GM18861 (cell line): ENCODE measurements around the gene TBC1D2B.
"Not testable (repeated sequence)": the region's sequence is repeated elsewhere in the genome, so short reads cannot be mapped to it uniquely, and the experiment has no call there.

Experiments
- ATAC-seq: cut with Tn5 transposase; IDR thresholded peaks from one replicate; pipeline ENCODE4 v1.9.1; 2021; ENCODE audit not compliant: unreplicated experiment

TBC1D2B gene

DNA sequence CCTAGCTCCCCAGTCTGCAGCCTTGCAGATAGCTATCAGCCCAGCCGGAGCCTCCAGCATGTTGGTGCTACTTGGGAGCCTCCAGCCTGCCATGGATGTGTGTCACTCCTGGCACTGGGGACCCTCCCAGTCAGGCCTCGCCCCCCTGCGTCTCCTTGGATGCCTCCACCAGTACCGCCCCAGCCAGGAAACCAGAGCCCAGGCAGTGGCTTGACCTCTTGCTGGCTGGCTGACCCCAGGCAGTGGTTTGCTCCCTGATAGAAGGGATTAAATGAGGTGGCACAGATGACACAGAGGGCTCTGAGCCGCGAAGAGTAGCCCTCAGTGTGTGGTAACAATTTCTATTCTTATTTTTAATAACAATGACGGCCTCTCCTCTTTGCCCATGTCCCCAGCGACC is 98.4 kb downstream of the TBC1D2B start:
- ATAC-seq, result not testable (repeated sequence)

GRCh38 chr15:77978759-77979145 is 98.8 kb downstream of the TBC1D2B start:
- ATAC-seq, result not testable (repeated sequence)

DNA sequence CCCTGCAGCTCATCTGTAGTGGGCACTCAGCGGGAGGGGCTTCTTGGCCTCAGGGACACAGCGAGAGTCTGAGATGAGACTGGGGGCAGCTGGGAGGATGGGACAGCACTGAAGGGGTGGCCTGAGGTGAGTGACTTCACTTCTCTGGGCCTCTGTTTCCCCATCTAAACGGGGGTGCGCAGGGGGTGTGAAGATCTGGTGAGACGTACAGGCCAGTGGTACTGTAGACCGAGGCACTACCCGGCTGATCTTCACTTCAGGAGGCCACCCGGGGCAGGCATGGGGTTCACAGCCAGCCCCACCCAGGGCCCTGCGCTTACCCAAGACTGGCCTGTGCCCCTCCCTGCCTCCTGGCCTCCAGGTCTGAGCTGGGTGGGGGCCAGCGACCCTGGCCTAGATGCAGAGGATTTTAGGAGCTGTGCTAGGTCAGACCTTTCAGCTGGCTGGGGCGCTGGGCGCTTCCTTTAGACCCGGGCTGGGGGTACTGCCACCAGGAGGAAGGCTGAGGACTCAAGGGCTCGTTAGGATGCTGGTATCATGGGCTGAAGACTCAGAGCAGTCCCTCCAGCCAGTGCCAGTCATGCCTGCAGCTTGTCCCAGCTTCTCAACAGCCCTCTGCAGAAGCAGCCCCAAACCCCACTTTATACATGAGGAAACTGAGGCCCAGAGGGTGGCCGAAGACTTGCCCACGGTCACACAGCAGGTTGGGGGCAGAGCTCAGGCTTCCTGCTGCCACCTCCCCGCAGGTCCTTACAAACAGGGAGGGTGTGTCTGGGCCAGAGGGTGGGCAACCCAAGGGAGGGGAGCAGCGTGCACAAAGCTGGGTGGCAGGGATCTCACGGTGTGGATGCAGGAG is 99.4 kb downstream of the TBC1D2B start:
- ATAC-seq, result not testable (repeated sequence)

DNA sequence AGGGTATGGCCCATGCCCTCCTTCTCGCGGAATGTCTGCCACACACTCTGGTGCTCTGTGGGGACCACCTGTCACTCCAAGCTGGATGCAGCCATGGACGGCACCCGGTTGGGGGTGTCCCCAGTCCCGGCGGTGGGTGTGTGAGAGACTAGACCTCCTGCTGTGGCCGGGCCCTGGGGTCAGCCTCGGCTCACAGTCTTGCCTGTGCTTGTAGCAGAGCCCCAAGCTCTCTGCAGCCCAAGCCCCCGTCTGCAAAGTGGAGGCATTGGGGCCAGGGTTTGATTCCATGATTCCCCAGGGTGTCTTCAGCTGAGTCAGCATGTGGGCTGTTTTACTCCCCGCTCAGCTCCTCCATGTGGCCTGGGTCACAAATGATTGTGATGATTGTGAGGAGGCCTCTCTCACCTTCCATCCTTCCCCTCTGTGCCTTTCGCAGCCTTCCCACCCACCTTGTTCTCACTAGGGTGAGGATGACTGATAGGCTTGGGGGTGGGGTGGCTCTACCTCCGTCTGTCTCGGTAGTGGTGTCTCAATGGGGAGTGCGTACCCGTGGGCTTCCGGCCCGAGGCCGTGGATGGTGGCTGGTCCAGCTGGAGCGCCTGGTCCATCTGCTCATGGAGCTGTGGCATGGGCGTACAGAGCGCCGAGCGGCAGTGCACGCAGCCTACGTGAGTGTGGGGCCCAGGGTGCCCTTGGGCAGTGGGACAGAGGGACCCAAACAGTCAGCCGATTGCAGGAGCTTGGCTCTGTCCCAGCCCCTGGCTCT is 100.6 kb downstream of the TBC1D2B start:
- not testable (repeated sequence) for ATAC-seq

- ATAC-seq, result not testable (repeated sequence)
Observed at GRCh38 chr15:77976095-77976450, 101.4 kb downstream of the TBC1D2B start.

DNA sequence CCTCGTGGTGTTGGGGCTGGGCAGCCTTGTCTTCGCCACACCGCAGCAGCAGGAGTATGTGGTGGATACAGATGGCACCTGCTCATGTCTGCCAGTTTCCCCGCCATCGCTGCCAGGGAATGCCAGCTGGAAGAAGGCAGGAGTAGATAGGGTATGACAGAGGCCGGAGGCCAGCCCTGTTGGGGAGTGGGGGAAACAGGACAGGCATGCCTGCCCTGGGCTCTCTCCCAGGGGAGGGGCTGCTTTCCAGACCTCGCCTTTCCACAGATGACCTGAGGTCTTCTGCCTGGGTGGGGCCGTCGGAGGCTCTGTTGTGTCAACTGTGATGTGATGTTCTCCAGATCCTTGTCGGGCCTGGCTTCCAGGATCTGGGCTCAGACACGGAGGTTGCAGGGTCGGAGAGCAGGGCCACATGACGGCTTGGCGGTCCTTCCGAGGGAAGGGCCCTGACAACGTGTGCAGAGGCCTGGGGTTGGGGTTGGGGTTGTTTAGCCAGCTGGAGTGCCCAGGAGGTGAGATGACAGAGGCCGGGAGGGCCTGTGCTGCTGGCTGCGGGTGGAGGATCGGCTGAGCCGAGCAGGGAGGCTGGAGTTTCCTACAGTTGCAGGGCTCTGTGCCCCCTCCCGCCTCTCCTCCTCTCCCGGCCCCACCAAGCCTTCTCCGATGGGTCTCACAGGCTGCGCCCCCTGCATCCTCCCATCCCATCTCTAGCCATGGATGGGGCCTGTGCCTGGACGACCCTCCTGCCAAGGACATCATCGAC is 102.0 kb downstream of the TBC1D2B start:
- ATAC-seq, result no peak

DNA sequence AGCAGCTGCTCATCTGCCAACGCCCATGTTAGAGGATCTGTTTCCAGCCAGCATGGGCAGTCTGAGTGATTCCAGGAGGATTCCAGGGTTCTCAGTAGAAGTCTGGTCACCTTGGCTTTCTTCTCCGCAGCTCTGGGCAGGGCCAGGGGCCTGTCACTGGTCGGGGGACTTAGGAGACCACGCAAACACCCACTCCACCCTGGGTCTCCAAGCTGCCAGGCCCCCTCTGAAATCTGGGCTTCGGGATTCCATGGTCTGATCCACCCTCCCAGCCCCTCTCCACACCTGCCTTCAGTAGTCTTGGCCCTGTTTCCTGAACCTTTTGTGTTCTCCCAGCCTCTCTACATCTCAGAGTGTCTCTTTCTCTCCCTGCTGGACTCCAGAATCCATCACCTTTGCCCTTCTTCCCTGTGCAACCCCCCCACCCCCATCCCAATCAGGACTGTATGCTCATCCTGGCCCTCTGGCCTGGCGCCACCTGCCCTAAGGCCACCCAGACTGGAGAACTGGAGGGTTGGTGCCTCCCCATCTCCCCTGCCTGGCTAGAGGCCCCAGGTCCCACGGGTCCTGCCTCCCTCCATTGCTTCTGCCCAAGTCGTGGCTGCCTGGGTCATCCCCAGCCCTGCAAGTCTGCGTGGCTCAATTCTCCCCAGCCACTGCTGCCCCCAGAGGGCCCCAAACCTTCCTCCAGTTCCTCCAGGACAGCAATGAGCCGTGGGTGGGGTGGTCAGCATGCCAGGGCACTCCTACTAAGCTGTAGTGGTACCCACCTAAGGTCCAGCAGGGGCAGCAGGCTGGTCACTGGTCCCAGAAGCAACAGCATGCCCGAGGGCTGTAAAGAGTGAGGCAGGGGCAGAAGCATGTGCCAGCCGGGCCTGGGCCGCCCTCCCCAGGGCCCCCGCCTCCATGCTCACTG is 102.8 kb downstream of the TBC1D2B start:
- no peak for ATAC-seq

DNA sequence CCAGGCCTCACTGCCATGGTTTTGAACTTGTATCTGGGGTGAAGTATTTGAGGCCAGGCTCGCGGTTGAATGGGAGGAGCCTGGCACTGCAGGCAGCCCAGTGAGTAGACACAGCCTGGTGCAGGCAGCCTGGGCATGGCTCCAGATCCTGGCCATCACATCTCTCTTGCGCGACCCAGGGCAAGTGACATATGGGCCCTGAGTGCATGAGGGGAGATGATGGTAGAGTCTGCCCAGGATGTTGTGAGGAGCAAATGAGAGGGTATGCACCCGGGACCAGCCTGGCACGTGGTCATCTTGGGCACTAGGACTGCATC is 103.5 kb downstream of the TBC1D2B start:
- ATAC-seq, result no peak

- not testable (repeated sequence) for ATAC-seq
Observed at GRCh38 chr15:77973273-77974097, 104.0 kb downstream of the TBC1D2B start.

GRCh38 chr15:77972706-77973105 is 104.8 kb downstream of the TBC1D2B start:
- not testable (repeated sequence) for ATAC-seq

- ATAC-seq, result not testable (repeated sequence)
Observed at GRCh38 chr15:77971875-77972274, 105.6 kb downstream of the TBC1D2B start.

- ATAC-seq, result not testable (repeated sequence)
Observed at GRCh38 chr15:77970813-77971360, 106.6 kb downstream of the TBC1D2B start.

DNA sequence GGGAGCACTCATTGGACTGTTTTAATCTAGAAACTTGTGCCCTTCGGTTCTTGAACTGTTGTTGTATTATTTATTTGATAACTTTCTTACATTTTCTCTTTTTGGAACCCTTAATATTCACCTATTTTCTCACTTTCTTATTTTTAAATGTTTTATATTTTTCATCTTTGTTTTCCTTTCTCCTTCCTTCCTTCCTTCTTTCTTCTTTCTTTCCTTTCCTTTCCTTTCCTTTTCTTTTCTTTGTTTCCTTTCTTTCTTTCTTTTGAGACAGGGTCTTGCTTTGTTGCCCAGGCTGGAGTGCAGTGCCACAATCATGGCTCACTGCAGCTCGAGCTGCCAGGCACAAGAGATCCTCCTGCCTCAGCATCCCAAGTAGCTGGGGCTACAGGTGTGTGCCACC is 108.5 kb downstream of the TBC1D2B start:
- ATAC-seq, result no peak

DNA sequence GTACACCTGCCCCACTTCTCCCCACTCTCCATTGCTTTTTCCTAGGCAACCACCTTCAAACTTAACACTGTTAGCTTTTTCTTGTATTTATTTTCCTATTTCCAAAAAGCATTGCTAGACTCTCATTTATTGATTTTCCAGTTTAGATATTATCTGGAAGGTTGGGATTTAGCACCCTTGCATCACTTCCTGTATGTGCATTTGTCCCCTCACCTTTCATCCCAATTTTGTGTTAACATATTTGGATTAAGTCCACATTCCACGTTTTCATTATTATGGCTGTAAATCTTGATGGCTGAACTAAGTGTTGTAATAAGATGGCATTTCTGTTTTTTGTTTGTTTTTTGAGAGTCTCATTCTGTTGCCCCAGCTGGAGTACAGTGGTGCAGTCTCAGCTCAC is 109.7 kb downstream of the TBC1D2B start:
- no peak for ATAC-seq

GRCh38 chr15:77967235-77967615 is 110.3 kb downstream of the TBC1D2B start:
- not testable (repeated sequence) for ATAC-seq

DNA sequence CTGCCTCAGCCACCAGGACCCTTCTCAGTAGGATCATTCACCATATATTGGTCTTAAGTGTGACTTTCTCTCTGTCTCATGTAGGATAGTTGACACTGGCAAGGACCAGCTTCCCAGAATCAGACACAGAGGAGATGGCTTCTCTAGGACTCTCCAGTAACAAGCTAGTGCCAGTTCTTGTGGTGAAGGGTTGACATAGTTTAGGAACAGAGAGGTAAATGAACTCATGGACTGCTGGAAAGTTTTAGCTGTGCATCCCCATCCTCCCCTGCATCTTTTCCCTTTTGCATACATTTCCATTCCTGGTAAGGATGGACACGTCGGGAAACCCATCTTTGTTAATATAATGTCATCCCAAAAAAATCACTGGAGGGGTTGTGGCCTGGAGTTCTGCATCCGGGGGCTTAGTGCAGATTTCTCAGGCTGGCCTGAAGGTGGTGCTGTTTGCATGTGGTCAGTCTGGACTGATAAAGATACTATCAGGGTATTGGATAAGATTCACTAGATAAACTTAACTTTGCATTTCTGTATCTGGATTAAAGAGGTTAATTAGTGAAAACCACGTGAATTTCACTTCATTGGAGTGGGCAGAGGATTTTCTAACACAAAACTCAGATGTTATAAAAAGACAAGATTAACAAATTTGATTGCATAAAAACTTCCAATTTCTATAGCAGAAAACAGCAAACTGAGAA is 110.8 kb downstream of the TBC1D2B start:
- ATAC-seq, result no peak

DNA sequence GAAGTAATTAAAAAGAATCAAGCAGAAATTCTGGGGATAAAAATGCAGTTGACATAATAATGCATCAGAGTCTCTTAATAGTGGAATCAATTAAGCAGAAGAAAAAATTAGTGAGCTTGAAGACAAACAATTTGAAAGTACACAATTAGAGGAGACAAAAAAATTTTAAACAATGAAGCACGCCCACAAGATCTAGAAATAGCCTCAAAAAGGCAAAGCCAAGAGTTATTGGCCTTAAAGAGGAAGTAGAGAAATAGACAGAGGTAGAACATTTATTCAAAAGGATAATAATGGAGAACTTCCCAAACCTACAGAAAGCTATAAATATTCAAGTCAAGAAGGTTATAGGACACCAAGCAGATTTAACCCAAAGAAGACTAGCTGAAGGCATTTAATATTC is 113.3 kb downstream of the TBC1D2B start:
- ATAC-seq, result no peak

- ATAC-seq, result no peak
Observed at GRCh38 chr15:77959432-77959879, 118.1 kb downstream of the TBC1D2B start.
